OCI-LY7 (cell line): ENCODE data around the gene C2CD4D.

ENCODE experiments used
- EZH2phosphoT487 ChIP-seq: fragments of 200-600 bp; sonication (generic); IDR thresholded peaks from 2 replicates; pipeline ENCODE4 v1.6.1; 2018; ENCODE audit warnings: low read depth, borderline replicate concordance, mild to moderate bottlenecking, mixed run types, antibody characterized with exemption, low read length, moderate library complexity, mixed read lengths
- TF ChIP-seq, protein P1 (sequence below): fragments of 200-600 bp; sonication (generic); conservative IDR thresholded peaks from 2 replicates; pipeline ENCODE4 v1.5.1; 2014; ENCODE audit warnings: mild to moderate bottlenecking, antibody characterized with exemption, low read length, moderate library complexity, mixed read lengths

GRCh38 chr1:151831605-151832004, 8.0 kb downstream of the C2CD4D start, which contains the start of gene RORC:
- TF ChIP-seq, protein P1, sequence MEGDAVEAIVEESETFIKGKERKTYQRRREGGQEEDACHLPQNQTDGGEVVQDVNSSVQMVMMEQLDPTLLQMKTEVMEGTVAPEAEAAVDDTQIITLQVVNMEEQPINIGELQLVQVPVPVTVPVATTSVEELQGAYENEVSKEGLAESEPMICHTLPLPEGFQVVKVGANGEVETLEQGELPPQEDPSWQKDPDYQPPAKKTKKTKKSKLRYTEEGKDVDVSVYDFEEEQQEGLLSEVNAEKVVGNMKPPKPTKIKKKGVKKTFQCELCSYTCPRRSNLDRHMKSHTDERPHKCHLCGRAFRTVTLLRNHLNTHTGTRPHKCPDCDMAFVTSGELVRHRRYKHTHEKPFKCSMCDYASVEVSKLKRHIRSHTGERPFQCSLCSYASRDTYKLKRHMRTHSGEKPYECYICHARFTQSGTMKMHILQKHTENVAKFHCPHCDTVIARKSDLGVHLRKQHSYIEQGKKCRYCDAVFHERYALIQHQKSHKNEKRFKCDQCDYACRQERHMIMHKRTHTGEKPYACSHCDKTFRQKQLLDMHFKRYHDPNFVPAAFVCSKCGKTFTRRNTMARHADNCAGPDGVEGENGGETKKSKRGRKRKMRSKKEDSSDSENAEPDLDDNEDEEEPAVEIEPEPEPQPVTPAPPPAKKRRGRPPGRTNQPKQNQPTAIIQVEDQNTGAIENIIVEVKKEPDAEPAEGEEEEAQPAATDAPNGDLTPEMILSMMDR, result no peak
- no peak for TF ChIP-seq EZH2phosphoT487
